Ecto neural progenitor cell (in vitro differentiated cells): ENCODE data around the gene TNFSF11.

ENCODE experiments used
- DNase-seq: peaks from one replicate; pipeline ENCODE4 v3.0.0-alpha.2; 2018; ENCODE audit warnings: low spot score

The TNFSF11 gene

DNA sequence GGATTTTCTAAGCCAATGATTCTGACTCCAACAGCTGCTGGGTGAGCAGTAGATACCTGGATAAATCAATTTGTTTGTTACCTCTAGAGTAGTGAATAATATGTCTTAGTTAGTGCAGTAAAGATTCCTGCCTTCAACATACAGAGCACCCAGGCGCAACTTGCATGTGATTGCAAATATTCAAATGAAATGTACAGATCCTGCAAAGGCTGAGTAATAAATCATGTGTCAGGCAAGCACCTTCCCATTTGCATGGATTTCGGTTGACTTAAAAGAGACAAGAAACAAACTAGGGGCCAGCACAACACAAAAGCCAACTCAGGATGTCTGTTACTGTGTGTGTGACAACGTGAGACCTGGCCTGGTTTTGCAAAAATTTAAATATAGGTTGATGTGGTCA lies 79.7 kb downstream of the TNFSF11 start:
- no peak for DNase-seq

DNA sequence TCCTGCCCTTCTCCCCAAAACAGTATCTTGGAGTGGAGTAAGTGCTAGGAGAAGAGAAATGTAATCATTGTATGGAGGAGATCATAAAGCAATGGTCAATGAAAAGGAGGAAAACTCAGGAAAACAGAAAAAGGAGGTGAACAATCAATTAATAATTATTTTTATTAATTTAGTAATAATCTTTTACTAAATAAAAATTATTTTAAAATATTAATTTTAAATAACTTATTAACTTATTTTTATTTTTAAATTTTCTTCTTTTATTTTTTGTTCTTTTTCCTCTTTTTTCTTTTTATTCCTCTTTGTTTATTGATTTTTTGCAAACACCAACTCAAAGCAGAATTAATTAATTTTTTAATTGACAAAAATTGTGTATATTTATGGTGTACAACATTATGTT lies 80.3 kb downstream of the TNFSF11 start:
- DNase-seq = no peak

DNA sequence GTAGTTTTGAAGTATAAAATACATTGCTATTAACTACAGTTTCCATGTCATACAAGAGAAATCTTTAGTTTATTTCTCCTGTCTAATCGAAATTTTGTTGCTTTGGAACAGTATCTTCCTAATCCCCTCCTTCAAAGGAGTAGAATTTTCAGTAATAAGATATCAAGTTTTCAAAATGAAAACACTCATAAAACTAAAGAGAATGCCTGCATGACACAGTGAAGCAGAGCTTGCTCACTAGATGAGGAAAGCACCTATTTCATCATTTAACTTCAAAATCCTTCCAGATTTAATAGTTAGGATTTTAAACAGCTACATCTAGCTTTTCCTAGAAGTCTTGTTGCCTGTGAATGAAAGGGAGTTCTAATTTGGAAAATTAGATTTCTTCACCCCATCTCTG lies 80.8 kb downstream of the TNFSF11 start:
- DNase-seq = no peak

- no peak for DNase-seq
These were observed 82.2 kb downstream of the TNFSF11 start for GRCh38 chr13:42656161-42656560.

DNA sequence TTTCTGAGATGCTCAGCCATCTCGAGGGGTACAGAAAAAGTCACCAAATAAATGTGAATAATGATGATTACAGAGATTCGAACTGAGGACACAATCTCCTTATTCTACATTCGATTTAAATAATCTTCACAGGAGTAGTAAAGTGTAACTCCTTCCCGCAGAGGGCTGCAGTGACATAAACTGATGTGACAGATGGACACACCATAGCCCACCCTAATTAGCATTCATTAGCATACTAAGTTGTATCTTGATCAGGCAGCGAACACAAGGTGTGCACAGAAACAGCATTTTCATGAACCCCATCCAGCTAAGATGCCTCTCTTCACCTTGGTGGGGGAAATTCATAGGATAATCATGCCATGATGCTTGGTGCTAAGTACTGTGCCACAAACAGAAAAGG lies 83.0 kb downstream of the TNFSF11 start:
- DNase-seq = no peak
